ENCODE measurements around the gene PACSIN3.

Gene PACSIN3

DNA sequence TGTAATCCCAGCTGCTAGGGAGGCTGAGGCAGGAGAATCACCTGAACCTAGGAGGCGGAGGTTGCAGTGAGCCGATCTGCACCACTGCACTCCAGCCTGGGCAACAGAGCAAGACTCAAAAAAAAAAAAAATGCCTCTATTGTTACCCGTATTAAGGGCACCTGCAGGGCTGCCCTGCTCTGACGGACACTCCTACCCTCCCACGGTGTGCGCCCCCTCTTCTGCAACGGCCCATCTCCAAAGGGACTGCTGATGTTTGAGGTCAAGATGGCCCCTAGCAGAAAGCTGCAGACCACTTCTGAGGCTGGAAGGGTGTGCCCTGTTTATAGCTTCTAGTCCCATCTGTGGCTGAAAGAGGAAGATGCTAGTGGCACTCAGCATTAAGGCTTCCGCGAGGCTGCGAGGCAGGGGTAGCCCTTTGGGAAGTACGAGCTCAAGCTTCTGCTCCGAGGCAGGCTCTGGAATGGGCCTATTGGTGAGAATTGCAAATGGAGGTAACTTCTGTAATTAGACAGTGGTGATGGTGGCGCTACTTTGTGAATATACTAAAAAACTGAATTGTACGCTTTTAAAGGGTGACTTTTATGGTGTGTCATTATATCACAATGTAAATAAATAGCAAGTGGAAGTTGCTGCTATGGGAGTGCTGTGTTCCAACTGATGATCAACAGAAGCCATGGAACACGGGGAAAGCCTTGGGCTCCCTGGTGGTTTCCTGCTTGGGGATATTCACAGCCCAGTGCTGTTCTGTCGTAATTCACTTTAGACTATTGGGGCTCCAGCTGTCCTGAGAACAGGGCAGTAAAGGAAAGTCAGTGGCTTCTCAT lies 33.9 kb downstream of the PACSIN3 start:
- no peak for DNase-seq (ENCODE audit: low read depth)

DNA sequence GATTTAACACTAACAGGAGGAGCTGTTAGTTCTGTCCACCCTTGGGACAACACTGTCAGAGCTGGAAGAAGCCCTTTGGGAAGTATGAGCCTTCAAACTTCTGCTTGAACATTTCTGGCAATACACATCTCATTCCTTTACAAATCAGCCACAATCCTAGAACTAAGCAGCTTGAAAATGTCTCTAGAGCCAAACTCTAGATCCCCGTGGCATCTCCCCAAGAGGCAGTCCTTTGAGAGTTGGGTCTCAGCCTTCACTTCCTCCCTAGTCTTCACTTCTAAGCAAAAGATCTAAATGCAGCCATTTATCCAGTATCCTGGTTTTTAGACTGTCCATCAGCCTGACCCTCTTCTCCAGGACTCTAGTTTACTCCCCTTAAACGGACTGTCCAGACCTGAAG lies 36.5 kb downstream of the PACSIN3 start:
- DNase-seq (ENCODE audit: low read depth): no peak

DNA sequence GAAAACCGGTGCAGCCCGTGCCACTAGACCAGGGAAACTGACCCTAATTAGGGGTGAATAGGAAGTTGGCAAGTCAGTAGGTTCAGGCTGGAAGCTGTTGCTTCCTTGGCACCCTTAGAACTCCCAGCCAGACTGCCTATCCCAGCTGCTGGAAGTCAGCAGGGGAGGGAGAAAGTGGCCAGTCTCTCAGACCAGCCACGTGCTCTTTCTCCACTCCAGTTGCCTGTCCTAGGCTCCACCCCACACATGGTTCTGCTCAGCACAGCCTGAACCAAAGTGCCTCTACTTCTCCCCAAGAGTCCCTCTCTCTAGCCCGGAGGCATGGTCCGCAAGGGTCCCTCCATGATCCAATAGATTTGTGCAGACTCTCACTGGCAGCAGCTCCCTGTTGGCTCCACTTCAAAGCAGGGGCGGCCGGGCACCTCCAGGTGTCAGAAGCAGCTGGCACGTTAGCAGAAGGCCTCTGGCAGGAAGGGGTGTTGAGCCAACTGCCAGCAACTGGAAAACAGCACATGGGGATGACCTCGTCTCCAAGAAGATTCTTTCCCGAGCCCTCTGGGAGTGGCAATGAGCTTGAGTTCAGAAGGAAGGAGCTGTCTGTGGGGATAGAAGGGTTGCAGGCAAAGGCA lies 37.2 kb downstream of the PACSIN3 start:
- no peak for DNase-seq (ENCODE audit: low read depth)

DNA sequence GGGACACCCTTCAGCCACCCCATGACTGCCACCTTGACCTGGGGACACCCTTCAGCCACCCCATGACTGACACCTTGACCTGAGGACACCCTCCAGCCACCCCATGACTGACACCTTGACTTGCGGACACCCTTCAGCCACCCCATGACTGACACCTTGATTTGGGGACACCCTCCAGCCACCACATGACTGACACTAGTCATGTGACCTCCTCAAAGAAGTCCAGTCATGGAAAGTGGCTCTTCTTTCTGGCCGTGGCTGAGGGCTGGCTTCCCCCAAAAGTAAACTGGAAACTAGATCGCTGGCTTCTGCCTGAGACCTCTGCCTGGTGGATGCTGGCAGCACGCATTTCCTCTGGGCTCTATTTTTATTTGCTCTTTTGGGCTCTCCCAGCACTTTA lies 38.0 kb downstream of the PACSIN3 start:
- DNase-seq (ENCODE audit: low read depth): no peak

- DNase-seq (ENCODE audit: low read depth): no peak
These were observed 38.6 kb downstream of the PACSIN3 start for GRCh38 chr11:47147681-47148080.

DNA sequence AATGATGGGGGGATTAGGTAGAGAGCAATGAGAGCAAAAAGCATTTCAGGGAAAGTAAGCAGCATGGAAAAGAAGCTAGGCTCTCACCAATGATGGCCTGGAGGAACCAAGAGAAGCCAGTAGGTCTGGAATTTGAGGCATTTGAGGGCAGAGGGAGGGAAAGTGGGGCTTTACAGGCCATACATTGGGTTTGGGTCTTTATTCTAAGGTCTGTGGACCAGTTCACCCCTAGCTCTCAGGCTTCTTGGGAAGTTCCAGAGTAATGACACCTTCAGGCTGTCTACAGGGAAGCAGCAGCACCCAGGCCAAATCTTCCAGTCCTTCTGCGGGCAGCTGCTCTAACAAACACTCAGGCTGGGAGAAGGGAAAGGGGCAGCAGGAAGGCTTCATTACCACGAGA lies 39.0 kb downstream of the PACSIN3 start:
- no peak for DNase-seq (ENCODE audit: low read depth)

- no peak for DNase-seq (ENCODE audit: low read depth)
These were observed 41.7 kb downstream of the PACSIN3 start for GRCh38 chr11:47144541-47144940.

GRCh38 chr11:47143322-47143721 lies 42.9 kb downstream of the PACSIN3 start:
- DNase-seq (ENCODE audit: low read depth): no peak

DNA sequence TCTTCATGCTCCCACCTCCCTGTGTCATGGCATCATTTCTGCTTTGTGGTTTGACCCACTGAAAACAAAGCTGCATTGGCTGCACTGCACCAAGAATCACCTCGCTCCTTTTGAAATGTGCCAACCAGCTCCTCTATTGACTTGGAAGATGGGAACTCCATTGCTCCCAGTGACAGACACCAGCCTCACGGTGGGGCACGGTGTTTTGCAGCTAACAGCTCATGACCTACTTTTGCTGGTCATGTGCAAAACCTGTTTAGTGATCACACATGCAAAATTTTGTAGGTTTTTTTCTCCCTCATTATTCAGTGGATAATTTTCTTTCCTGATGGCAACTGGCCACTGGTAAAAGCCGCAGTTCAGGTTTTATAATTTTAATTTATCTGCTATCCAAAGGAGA lies 46.4 kb downstream of the PACSIN3 start:
- no peak for DNase-seq (ENCODE audit: low read depth)

GRCh38 chr11:47137476-47137875 lies 48.8 kb downstream of the PACSIN3 start:
- DNase-seq (ENCODE audit: low read depth): no peak

GRCh38 chr11:47136921-47137320 lies 49.3 kb downstream of the PACSIN3 start:
- DNase-seq (ENCODE audit: low read depth): no peak

GRCh38 chr11:47136327-47136726 lies 49.9 kb downstream of the PACSIN3 start:
- no peak for DNase-seq (ENCODE audit: low read depth)

DNA sequence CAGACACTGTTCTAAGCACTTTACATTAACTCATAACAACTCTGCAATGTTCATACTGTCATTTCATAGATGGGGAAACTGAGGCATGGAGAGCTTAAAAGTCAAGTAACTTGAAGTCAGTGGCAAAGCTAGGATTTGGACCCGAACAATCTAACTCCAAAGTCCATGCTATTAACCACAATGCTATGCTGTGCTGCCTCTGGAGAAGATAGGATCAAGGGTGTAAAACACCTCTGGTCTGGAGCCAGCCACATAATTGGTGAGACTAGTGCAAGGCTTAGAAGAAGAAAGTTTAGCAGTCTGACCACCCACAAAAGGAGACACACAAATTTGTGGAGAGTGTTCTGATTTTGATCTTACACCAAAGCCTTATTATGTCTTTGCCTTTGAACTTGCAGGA lies 53.3 kb downstream of the PACSIN3 start:
- no peak for DNase-seq (ENCODE audit: low read depth)

DNA sequence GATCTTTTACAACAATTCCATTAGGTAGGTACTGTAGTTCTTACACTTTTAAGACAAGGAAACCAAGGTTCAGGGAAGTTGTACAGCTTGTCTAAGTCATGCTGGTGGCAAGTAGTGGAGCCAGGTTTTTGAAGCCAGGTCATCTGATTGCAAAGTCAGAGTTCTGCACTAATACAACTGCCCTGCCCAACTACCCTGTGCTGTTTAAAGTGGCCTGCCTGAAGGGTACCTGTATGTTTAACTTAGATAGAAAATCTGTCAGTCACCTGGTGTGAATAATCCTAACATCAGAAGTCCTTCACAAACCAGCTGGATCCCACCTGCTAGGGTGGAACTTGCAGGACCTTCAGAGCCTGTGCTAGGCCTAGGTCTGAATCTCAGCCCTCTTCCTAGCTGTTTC lies 53.7 kb downstream of the PACSIN3 start:
- DNase-seq (ENCODE audit: low read depth): no peak

DNA sequence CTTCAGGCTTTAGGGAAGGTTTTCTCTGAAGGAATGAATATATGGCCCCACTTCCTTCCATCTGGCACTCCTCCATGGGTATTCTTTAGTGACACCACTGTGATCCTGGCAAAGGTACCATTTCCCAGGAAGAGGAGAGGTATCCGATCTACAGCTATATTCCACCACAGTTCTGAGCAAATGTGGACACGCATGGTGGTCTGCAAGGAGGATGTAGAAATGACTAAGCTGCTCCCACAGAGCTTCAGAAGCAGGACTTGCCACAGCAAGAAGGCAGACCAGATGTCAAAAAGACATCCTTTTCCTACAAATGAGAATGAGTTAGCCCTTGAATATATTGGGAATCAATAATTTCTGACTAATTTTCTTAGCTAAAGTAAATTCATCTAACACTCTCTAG lies 55.1 kb downstream of the PACSIN3 start:
- DNase-seq (ENCODE audit: low read depth): no peak

DNA sequence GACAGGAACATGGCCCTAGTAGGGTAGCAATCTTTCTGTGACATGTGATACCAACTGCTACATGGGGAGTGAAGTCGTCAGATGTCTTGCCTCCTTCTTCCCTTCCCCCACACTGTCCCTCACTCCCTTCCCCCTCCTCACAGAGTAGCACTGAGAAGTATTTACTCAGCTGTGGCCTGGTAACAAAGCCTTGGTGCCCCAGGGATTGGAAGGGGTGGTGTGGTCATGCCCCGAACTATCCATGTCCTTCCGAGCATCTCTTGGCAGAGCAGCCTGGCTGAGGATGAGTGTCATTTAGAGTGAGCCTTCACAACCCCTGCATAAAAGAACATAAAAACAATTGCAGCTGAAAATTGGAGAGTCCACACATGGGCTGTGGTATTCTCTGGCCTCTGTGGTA lies 55.7 kb downstream of the PACSIN3 start:
- no peak for DNase-seq (ENCODE audit: low read depth)
